ENCODE measurements around the gene KLRF1. TPM values are rescaled to one million over a fixed set of nuclear protein-coding genes. Genes with fewer than 3 reads are reported as not detected.

Gene KLRF1
- total and polyA plus RNA-seq, 2 experiments from 2014 or later, result 0.50 TPM; not detected in 1

DNA sequence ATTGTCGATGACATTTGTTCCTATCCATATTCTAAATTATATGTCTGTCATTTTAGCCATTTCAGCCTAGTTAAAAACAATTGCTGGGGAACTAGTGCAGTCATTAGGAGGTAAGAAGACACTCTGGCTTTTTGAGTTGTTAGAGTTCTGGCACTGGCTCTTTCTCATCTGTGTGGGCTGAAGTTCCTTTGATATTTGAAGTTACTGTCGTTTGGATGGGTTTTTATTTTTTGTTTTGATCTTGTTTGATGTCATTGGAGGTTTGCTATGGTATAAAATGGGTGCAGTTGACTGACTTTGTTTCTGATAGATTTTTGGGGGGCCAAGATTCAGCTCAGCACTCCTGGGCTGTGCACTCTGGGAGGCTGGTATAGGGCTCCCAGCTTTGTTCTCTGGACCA, 45.9 kb upstream of the KLRF1 start:
- no peak overlapping the region for H2AFZ ChIP-seq
- H3K4me3 ChIP-seq, result no peak overlapping the region
- H3K36me3 ChIP-seq (ENCODE audit: insufficient read depth), result no peaks in the 10 kb centered on the region
- 0 out of 2 replicates have a peak, but pooled peaks cover 5% of the 10 kb centered on the region for H3K9me2 ChIP-seq (ENCODE audit: insufficient read depth)
- H3K4me1 ChIP-seq (ENCODE audit: insufficient read depth), result peaks cover 38% of the 10 kb centered on the region
- no peaks in the 10 kb centered on the region for H3F3A ChIP-seq (replicated peaks; ENCODE audit: low read depth)
- no peaks in the 10 kb centered on the region for H3K27me3 ChIP-seq (ENCODE audit: insufficient read depth)
- Mint-ChIP-seq H3K27ac (peak overlapping the region; percentile 17; the same call in 1 of the 2 replicates), H3K4me1 (peaks cover 38% of the 10 kb centered on the region), H3K27me3 (ENCODE audit: insufficient read depth, low read depth, poor library complexity) (no peaks in the 10 kb centered on the region), H3K9me3 (peaks cover 4% of the 10 kb centered on the region; the same call in 2 of the 3 replicates), H3K36me3 (ENCODE audit: low read depth) (peaks cover 11% of the 10 kb centered on the region), H3K4me3 (no peak overlapping the region)
- H3K27ac ChIP-seq (ENCODE audit: low read depth), result no peak overlapping the region
- ATAC-seq (no peak), DNase-seq (ENCODE audit: low spot score) (no peak)
- H3K79me2 ChIP-seq (replicated peaks; ENCODE audit: insufficient read depth), result no peaks in the 10 kb centered on the region
- H3K4me2 ChIP-seq, result no peak overlapping the region
- TF ChIP-seq, protein P1, sequence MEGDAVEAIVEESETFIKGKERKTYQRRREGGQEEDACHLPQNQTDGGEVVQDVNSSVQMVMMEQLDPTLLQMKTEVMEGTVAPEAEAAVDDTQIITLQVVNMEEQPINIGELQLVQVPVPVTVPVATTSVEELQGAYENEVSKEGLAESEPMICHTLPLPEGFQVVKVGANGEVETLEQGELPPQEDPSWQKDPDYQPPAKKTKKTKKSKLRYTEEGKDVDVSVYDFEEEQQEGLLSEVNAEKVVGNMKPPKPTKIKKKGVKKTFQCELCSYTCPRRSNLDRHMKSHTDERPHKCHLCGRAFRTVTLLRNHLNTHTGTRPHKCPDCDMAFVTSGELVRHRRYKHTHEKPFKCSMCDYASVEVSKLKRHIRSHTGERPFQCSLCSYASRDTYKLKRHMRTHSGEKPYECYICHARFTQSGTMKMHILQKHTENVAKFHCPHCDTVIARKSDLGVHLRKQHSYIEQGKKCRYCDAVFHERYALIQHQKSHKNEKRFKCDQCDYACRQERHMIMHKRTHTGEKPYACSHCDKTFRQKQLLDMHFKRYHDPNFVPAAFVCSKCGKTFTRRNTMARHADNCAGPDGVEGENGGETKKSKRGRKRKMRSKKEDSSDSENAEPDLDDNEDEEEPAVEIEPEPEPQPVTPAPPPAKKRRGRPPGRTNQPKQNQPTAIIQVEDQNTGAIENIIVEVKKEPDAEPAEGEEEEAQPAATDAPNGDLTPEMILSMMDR (conservative IDR thresholded peaks at IDR 0.05; ENCODE audit: low read depth in 2 of 2), result no peak
- TF ChIP-seq ZNF331 (CRISPR knock-in tag; IDR thresholded peaks at IDR 0.05; ENCODE audit: low read depth) (no peak), JUNB (IDR thresholded peaks at IDR 0.05; ENCODE audit: unreplicated experiment) (no peak), CREB1 (CRISPR knock-in tag; IDR thresholded peaks at IDR 0.05; ENCODE audit: low read depth) (no peak), NANOG (IDR thresholded peaks at IDR 0.05; ENCODE audit: borderline replicate concordance) (no peak), EZH2 (IDR thresholded peaks at IDR 0.05; ENCODE audit: low read depth, unreplicated experiment) (no peak), ZNF114 (CRISPR knock-in tag; IDR thresholded peaks at IDR 0.05) (no peak), EZH2phosphoT487 (IDR thresholded peaks at IDR 0.05; ENCODE audit: unreplicated experiment) (no peak), STAT1 (IDR thresholded peaks at IDR 0.05; ENCODE audit: unreplicated experiment) (no peak), POLR2AphosphoS5 (IDR thresholded peaks at IDR 0.05; ENCODE audit: low read depth) (no peak)
- TF ChIP-seq, protein P2, sequence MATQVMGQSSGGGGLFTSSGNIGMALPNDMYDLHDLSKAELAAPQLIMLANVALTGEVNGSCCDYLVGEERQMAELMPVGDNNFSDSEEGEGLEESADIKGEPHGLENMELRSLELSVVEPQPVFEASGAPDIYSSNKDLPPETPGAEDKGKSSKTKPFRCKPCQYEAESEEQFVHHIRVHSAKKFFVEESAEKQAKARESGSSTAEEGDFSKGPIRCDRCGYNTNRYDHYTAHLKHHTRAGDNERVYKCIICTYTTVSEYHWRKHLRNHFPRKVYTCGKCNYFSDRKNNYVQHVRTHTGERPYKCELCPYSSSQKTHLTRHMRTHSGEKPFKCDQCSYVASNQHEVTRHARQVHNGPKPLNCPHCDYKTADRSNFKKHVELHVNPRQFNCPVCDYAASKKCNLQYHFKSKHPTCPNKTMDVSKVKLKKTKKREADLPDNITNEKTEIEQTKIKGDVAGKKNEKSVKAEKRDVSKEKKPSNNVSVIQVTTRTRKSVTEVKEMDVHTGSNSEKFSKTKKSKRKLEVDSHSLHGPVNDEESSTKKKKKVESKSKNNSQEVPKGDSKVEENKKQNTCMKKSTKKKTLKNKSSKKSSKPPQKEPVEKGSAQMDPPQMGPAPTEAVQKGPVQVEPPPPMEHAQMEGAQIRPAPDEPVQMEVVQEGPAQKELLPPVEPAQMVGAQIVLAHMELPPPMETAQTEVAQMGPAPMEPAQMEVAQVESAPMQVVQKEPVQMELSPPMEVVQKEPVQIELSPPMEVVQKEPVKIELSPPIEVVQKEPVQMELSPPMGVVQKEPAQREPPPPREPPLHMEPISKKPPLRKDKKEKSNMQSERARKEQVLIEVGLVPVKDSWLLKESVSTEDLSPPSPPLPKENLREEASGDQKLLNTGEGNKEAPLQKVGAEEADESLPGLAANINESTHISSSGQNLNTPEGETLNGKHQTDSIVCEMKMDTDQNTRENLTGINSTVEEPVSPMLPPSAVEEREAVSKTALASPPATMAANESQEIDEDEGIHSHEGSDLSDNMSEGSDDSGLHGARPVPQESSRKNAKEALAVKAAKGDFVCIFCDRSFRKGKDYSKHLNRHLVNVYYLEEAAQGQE (IDR thresholded peaks at IDR 0.05; ENCODE audit: unreplicated experiment), result no peak
- TF ChIP-seq, protein P3, sequence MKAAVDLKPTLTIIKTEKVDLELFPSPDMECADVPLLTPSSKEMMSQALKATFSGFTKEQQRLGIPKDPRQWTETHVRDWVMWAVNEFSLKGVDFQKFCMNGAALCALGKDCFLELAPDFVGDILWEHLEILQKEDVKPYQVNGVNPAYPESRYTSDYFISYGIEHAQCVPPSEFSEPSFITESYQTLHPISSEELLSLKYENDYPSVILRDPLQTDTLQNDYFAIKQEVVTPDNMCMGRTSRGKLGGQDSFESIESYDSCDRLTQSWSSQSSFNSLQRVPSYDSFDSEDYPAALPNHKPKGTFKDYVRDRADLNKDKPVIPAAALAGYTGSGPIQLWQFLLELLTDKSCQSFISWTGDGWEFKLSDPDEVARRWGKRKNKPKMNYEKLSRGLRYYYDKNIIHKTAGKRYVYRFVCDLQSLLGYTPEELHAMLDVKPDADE (IDR thresholded peaks at IDR 0.05), result no peak
- TF ChIP-seq, protein P4, sequence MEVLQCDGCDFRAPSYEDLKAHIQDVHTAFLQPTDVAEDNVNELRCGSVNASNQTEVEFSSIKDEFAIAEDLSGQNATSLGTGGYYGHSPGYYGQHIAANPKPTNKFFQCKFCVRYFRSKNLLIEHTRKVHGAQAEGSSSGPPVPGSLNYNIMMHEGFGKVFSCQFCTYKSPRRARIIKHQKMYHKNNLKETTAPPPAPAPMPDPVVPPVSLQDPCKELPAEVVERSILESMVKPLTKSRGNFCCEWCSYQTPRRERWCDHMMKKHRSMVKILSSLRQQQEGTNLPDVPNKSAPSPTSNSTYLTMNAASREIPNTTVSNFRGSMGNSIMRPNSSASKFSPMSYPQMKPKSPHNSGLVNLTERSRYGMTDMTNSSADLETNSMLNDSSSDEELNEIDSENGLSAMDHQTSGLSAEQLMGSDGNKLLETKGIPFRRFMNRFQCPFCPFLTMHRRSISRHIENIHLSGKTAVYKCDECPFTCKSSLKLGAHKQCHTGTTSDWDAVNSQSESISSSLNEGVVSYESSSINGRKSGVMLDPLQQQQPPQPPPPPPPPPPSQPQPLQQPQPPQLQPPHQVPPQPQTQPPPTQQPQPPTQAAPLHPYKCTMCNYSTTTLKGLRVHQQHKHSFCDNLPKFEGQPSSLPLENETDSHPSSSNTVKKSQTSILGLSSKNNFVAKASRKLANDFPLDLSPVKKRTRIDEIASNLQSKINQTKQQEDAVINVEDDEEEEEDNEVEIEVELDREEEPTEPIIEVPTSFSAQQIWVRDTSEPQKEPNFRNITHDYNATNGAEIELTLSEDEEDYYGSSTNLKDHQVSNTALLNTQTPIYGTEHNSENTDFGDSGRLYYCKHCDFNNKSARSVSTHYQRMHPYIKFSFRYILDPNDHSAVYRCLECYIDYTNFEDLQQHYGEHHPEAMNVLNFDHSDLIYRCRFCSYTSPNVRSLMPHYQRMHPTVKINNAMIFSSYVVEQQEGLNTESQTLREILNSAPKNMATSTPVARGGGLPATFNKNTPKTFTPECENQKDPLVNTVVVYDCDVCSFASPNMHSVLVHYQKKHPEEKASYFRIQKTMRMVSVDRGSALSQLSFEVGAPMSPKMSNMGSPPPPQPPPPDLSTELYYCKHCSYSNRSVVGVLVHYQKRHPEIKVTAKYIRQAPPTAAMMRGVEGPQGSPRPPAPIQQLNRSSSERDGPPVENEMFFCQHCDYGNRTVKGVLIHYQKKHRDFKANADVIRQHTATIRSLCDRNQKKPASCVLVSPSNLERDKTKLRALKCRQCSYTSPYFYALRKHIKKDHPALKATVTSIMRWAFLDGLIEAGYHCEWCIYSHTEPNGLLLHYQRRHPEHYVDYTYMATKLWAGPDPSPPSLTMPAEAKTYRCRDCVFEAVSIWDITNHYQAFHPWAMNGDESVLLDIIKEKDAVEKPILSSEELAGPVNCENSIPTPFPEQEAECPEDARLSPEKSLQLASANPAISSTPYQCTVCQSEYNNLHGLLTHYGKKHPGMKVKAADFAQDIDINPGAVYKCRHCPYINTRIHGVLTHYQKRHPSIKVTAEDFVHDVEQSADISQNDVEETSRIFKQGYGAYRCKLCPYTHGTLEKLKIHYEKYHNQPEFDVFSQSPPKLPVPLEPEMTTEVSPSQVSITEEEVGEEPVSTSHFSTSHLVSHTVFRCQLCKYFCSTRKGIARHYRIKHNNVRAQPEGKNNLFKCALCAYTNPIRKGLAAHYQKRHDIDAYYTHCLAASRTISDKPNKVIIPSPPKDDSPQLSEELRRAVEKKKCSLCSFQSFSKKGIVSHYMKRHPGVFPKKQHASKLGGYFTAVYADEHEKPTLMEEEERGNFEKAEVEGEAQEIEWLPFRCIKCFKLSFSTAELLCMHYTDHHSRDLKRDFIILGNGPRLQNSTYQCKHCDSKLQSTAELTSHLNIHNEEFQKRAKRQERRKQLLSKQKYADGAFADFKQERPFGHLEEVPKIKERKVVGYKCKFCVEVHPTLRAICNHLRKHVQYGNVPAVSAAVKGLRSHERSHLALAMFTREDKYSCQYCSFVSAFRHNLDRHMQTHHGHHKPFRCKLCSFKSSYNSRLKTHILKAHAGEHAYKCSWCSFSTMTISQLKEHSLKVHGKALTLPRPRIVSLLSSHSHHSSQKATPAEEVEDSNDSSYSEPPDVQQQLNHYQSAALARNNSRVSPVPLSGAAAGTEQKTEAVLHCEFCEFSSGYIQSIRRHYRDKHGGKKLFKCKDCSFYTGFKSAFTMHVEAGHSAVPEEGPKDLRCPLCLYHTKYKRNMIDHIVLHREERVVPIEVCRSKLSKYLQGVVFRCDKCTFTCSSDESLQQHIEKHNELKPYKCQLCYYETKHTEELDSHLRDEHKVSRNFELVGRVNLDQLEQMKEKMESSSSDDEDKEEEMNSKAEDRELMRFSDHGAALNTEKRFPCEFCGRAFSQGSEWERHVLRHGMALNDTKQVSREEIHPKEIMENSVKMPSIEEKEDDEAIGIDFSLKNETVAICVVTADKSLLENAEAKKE (CRISPR knock-in tag; IDR thresholded peaks at IDR 0.05), result no peak
- H4K20me1 ChIP-seq (replicated peaks; ENCODE audit: insufficient read depth), result no peaks in the 10 kb centered on the region

Measured in GM23338 (cell line).